Measurements from ENCODE around the gene ARV1.

DNA sequence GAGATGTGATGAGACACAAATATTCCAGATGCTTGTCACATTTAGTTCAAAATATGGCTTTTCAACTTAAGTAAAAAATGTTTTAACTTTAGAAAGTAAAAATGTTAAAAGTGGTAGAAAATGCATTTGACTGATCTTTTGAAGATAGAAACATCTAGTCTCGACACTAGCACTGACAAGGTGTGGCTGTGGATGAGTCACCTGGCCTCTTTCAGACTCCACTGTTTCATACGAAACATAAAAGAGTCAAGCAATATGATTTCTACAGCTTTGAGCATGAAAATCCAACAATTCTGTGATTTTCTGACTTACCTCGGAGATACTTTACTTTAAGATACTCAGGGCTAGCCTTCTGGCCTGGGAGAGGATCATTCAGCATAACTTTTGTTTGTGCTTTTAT, 47.9 kb upstream of the ARV1 start:
- TF ChIP-seq, protein P1, sequence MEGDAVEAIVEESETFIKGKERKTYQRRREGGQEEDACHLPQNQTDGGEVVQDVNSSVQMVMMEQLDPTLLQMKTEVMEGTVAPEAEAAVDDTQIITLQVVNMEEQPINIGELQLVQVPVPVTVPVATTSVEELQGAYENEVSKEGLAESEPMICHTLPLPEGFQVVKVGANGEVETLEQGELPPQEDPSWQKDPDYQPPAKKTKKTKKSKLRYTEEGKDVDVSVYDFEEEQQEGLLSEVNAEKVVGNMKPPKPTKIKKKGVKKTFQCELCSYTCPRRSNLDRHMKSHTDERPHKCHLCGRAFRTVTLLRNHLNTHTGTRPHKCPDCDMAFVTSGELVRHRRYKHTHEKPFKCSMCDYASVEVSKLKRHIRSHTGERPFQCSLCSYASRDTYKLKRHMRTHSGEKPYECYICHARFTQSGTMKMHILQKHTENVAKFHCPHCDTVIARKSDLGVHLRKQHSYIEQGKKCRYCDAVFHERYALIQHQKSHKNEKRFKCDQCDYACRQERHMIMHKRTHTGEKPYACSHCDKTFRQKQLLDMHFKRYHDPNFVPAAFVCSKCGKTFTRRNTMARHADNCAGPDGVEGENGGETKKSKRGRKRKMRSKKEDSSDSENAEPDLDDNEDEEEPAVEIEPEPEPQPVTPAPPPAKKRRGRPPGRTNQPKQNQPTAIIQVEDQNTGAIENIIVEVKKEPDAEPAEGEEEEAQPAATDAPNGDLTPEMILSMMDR (conservative IDR thresholded peaks at IDR 0.05; ENCODE audit: low read length) = no peak
- no peak for TF ChIP-seq EZH2phosphoT487 (IDR thresholded peaks at IDR 0.05; ENCODE audit: borderline replicate concordance)

Measured in Loucy (cell line).